AML-193 (cell line): ENCODE data around the gene EXOC6B.

Experiments used
- DNase-seq, 2 experiments: peaks; one replicate each; lab custom pipeline; 2025; lab: John Stamatoyannopoulos, UW

Gene EXOC6B

GRCh38 chr2:72159211-72159993, 666.4 kb downstream of the EXOC6B start:
- DNase-seq, result no peak

DNA sequence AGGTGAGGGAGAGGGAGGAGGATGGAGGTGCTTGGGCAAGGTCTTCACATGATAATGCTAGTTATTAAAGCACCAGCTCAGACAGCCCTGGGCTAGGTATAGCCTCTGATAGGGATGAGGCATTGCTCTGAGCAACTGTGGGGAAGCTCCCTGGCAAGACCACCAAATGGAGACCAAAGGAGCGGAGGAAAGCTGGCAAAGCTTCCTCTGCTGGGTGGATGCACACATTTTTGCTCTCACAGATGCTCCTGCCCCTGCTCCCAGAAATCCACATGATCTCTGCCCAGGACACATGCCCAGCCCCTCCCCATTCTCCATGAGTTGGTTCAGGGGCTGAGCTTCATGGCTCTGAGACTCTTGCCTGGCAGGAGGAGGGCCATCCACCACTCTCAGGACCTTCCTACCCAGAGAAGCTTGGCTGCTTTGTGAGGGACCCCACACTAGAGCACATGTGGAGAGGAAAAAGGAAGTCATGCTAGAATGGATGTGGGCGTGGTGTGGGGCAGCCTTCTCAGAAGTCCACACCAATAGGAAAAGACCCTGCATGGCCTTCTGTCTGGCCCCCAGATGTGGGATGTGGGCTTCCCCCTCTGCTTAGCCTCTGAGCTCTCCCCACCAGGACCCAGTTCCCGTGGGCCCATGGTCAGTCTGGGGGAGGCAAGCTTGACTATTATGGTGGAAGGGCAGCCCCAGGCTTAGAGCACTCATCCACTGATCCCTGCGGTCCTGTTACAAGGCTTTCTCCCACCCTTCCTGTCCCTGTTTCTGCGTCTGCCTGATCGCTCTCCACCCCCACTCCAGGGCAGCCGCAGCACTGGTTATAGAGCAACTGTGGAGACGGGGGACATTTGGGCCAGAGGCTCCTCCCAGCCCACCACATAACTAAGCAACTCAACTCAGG, 667.7 kb downstream of the EXOC6B start:
- no peak for DNase-seq

DNA sequence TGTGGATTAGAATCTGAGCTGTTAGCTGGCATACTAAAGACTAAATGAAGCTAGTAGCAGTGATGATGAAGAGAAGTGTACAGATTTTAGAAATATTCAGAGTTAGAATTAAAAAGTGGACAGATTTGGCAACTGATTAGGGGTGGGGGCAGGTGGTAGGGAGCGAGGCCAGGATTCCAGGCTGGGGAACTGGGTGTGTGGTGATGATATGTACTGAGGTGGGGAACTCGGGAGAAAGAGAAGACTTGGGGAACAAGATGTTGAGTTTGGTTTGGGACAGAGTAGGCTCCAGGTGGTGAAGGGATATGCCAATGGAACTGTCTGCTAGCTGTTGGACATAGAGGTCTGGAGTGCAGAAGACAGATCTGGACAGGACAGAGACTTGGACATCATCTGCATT, 669.0 kb downstream of the EXOC6B start:
- DNase-seq, result no peak

DNA sequence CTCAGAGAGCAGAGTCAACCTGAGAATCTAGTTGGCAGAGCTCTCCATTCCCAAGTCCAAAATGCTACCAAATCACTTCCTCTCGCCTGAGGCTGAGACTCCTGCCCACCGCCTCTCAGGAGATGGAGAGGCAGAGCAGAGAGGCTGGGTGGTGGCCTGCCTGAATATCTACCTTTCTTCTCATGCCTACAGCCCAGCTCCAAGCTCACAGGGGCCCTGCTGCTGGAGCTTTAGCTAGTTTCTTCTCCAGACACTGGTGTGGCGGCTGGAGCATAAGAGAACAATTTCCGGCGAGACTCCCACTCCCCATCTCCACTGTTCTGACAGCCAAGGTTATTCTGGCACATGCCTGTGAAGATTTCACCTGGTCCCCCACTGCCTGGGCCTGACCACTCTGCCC, 670.1 kb downstream of the EXOC6B start:
- DNase-seq, result no peak

DNA sequence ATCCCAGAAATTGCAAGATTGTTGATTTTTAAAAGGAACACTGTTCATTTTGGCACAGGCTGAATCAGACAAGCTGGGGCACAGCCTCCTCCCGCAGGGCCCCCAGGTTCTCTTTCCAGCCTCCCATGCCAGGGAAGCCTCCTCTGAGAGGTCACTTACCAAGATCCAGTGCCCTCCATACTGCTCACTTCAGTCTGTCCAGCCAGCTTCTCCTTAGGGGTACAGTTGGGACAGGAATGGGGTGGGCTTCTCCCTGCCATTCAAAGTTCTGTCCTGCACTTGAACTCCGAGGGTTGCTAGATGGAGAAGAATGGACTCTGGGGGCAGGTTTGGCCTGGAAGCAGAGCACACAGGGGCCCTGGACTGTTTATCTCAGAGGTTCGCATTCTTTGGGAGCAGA, 670.7 kb downstream of the EXOC6B start:
- no peak for DNase-seq

- no peak for DNase-seq
Observed at GRCh38 chr2:72154386-72154975, 671.4 kb downstream of the EXOC6B start.

DNA sequence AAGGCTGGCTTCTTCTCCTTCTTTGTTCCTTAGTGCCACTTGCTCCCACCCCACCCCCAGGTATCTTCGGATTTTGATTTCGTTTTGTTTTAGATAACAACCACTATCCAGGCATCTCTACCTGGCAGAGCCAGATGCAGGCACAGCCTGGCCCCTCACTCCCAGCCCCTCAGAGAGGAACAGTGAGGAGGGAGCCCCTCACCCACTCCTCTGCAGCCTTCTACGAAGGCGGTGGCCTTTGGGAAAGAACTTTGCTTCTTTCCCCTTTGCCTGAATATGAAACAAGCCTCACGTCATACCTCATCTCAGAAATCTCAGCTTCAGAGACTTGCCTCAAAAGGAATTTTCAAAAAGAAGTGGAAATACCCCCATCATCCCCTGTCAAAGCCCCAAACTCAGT, 671.9 kb downstream of the EXOC6B start:
- no peak for DNase-seq

- DNase-seq, result no peak
Observed at GRCh38 chr2:72153026-72153791, 672.6 kb downstream of the EXOC6B start.

- DNase-seq, result no peak
Observed at GRCh38 chr2:72150861-72151356, 674.9 kb downstream of the EXOC6B start.

GRCh38 chr2:72150157-72150860, 675.5 kb downstream of the EXOC6B start:
- DNase-seq, result peak; percentile 2 to 35

GRCh38 chr2:72149556-72150156, 676.2 kb downstream of the EXOC6B start:
- no peak for DNase-seq

DNA sequence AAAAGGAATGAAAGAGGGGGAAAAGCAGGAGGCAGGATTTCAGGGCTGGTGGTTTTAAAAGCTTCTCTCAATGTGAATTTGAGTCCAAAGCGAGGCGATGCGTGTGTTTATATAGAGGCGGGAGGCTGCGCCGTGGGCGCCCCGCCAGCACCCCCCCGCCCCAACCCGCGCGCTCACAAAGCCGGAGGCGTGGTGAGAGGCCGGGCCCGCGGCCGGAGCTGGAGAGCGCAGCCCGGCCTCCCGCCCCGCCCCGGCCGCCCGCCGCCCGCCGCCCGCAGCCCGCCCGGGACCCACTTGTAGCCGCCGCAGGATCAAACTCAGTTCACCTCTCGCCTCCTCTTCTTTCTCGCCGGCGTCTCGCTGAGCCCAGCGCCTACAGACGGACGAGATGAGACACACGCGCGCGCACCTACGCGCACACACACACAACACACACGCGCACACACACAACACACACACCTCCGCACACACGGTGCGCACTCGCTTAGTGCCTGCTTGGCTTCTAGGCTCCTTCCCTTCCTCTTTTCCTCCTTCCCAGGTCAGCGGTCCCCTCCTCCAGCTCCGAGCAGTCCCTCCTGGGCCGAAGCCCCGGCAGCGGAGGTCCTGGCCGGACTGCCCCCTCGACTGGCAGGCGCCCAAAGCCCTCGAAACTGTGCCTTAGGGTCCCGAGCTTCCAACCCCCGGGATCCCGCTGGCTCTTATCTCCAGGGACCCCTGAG, 676.8 kb downstream of the EXOC6B start:
- no peak for DNase-seq

GRCh38 chr2:72148003-72148836, 677.6 kb downstream of the EXOC6B start:
- no peak for DNase-seq

DNA sequence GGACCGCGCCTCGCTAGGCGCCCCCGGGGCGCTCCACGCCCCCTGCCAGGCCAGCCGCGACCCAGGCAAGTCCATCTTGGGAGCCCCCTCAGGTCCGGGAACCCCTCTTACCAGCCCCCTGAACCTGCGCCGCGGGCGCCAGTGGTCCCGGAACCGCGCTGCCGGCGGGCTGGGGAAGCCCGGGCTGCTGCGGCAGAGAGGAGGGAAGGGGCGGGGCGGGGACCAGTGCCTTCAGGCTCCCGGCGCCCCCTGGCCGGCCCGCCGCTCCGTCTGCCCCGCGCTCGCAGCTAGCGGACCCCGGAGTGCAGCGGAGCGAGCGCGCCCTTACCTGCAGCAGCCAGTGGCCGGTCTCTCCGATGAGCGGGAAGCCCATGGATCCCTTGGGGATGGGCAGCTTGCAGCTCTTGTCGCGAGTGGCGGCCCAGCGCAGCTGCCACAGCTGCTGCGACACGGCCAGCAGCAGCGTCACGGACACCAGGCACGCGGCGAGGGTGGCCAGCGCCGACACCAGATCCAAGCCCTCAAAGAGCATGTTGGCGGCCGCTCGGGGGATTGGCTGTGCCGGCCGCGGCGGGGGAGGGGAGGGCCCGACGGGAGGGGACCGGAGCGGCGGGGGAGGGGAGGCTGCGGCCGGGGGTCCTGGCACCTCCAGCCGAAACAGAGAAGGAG, 678.4 kb downstream of the EXOC6B start, which contains the start of gene CYP26B1:
Gene CYP26B1, minus strand, starts transcription at position 560 of the 669 bp plus-strand sequence. Its CDS starts 28 bp downstream, at position 532.
- no peak for DNase-seq

GRCh38 chr2:72146347-72147302, 679.2 kb downstream of the EXOC6B start:
- no peak for DNase-seq

DNA sequence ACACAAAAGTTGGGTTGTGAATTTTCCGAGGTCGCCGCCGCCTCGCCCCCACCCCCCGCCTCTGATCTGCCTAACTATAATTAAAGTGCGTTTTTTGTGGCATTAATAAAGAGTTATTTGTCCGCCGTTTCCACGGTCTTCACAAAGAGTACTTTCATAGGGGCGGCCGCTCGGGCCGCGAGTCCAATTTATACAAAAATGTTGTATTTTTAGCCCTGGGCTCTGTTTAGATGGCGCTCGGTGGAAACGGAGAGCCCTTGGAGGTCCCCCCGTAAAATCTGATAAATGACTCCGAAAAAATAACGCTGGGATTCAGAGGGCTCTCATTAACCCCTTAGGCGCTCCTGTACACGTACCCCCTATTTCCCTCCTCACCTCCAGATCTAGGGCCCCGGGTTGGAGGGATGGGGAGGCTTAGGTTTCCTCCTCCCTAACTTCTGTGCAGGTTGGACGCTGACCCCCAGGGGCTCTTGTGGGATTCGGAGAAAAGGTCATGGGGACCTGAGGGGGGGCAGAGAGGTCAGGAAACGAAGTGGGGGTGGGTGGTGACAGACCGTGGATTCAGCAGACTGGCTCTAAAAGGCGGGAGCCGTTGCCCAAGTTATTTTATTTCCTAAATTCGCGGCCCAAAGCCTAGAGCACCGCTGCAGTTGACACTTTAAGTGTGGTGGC, 680.0 kb downstream of the EXOC6B start:
- DNase-seq, result no peak

GRCh38 chr2:72145289-72145657, 680.6 kb downstream of the EXOC6B start:
- DNase-seq, result no peak
